IMR-90 (cell line): ENCODE measurements around the gene FSD1. TPM values are rescaled to one million over a fixed set of nuclear protein-coding genes. Genes with fewer than 3 reads are reported as not detected.

Source experiments
- ATAC-seq: fragments of 200-7000 bp; cut with Tn5 transposase; 2 replicates; pipeline ENCODE4 v1.9.1; 2020; ENCODE audit warnings: low read depth, mild to moderate bottlenecking, moderate library complexity
- BruUV-seq: library from RNA; stranded (reverse); fragments of 400-500 nt; replicated peaks from 2 replicates; lab custom pipeline; 2021; lab: Mats Ljungman, UMichigan
- CTCF ChIA-PET: fragments of 300-600 bp; formaldehyde crosslinking; extraction: SDS; loops from one replicate; lab custom pipeline; 2021; ENCODE audit warnings: antibody characterized with exemption; lab: Yijun Ruan, JAX
- POLR2A ChIA-PET: fragments of 300-600 bp; sonication (Branson Sonifier 250); formaldehyde crosslinking; loops from one replicate; lab custom pipeline; 2022; ENCODE audit warnings: antibody characterized with exemption; ENCODE audit not compliant: unreplicated experiment; lab: Charles Lee
- DNase-seq: peaks from one replicate; pipeline ENCODE4 v3.0.0; 2013
- H2AFZ ChIP-seq: replicated peaks from 2 replicates; pipeline ENCODE3; 2013; ENCODE audit warnings: low read length, mild to moderate bottlenecking; ENCODE audit not compliant: poor library complexity
- H2AK5ac ChIP-seq: 2 replicates; pipeline ENCODE4 v1.6.1; 2013; ENCODE audit warnings: low read depth, low read length, inconsistent platforms
- H2AK9ac ChIP-seq: replicated peaks from 2 replicates; pipeline ENCODE3; 2013; ENCODE audit warnings: mild to moderate bottlenecking, low read depth, low read length, moderate library complexity; ENCODE audit not compliant: poor library complexity
- H2BK120ac ChIP-seq: 2 replicates; pipeline ENCODE4 v1.6.1; 2013; ENCODE audit warnings: low read depth, low read length, inconsistent platforms
- H2BK15ac ChIP-seq: 3 replicates; pipeline ENCODE4 v1.6.1; 2013; ENCODE audit warnings: low read depth, low read length, inconsistent platforms
- H2BK20ac ChIP-seq: 2 replicates; pipeline ENCODE4 v1.6.1; 2013; ENCODE audit warnings: low read depth, mild to moderate bottlenecking, inconsistent platforms, low read length, moderate library complexity
- H2BK5ac ChIP-seq: 2 replicates; pipeline ENCODE4 v1.6.1; 2013; ENCODE audit warnings: mild to moderate bottlenecking, low read depth, low read length, inconsistent platforms; ENCODE audit not compliant: poor library complexity, severe bottlenecking
- H3K14ac ChIP-seq: replicated peaks from 2 replicates; pipeline ENCODE4 v1.6.1; 2013; ENCODE audit warnings: low read depth, low read length, inconsistent platforms
- H3K18ac ChIP-seq: 2 replicates; pipeline ENCODE4 v1.6.1; 2013; ENCODE audit warnings: low read depth, low read length, control low read depth
- H3K23ac ChIP-seq: 2 replicates; pipeline ENCODE4 v1.6.1; 2013; ENCODE audit warnings: low read depth, low read length, inconsistent platforms
- H3K27ac ChIP-seq: 2 replicates; pipeline ENCODE4 v1.5.1; 2013; ENCODE audit warnings: mild to moderate bottlenecking, control low read depth, low read length; ENCODE audit not compliant: insufficient read depth
- H3K27me3 ChIP-seq: 2 replicates; pipeline ENCODE4 v1.6.1; 2013; ENCODE audit warnings: low read length; ENCODE audit not compliant: control insufficient read depth, insufficient read depth
- H3K36me3 ChIP-seq: 2 replicates; pipeline ENCODE4 v1.6.1; 2013; ENCODE audit warnings: low read length, mixed read lengths; ENCODE audit not compliant: control insufficient read depth, insufficient read depth
- H3K4ac ChIP-seq: 2 replicates; pipeline ENCODE4 v1.6.1; 2013; ENCODE audit warnings: low read depth, low read length, inconsistent platforms
- H3K4me1 ChIP-seq: 2 replicates; pipeline ENCODE4 v1.6.1; 2013; ENCODE audit warnings: low read length, mixed read lengths; ENCODE audit not compliant: control insufficient read depth, insufficient read depth
- H3K4me2 ChIP-seq: 2 replicates; pipeline ENCODE4 v1.6.1; 2013; ENCODE audit warnings: low read depth, mild to moderate bottlenecking, control low read depth, low read length, moderate library complexity
- H3K4me3 ChIP-seq: 2 replicates; pipeline ENCODE4 v1.5.1; 2013; ENCODE audit warnings: low read depth, mild to moderate bottlenecking, control low read depth, low read length, moderate library complexity; ENCODE audit not compliant: insufficient read depth
- H3K56ac ChIP-seq: 2 replicates; pipeline ENCODE4 v1.6.1; 2013; ENCODE audit warnings: low read length, inconsistent platforms; ENCODE audit not compliant: insufficient read depth; ENCODE audit errors: extremely low read depth
- H3K79me1 ChIP-seq, 2 experiments: 2 replicates each; pipeline ENCODE4 v1.6.1; 2013; ENCODE audit warnings: low read length in 2 of 2, inconsistent platforms in 1 of 2, low read depth in 1 of 2
- H3K9ac ChIP-seq: 2 replicates; pipeline ENCODE4 v1.6.1; 2013; ENCODE audit warnings: low read depth, low read length, control low read depth
- H3K9me1 ChIP-seq: 2 replicates; pipeline ENCODE4 v1.6.1; 2013; ENCODE audit warnings: low read length, inconsistent platforms; ENCODE audit not compliant: insufficient read depth
- H3K9me3 ChIP-seq: 2 replicates; pipeline ENCODE4 v1.6.1; 2013; ENCODE audit warnings: low read length; ENCODE audit not compliant: control insufficient read depth, insufficient read depth
- H4K20me1 ChIP-seq: 2 replicates; pipeline ENCODE4 v1.6.1; 2013; ENCODE audit warnings: low read length, inconsistent platforms; ENCODE audit not compliant: insufficient read depth
- H4K5ac ChIP-seq: 2 replicates; pipeline ENCODE4 v1.6.1; 2013; ENCODE audit warnings: mild to moderate bottlenecking, low read depth, low read length, control low read depth
- H4K8ac ChIP-seq, 2 experiments: 2 replicates each; pipeline ENCODE4 v1.6.1; 2013; ENCODE audit warnings: low read depth in 2 of 2, low read length in 2 of 2, control low read depth in 1 of 2, inconsistent platforms in 1 of 2
- H4K91ac ChIP-seq: 2 replicates; pipeline ENCODE4 v1.6.1; 2013; ENCODE audit warnings: low read depth, low read length, inconsistent platforms; ENCODE audit not compliant: insufficient read depth
- BHLHE40 ChIP-seq: fragments of 150-350 bp; IDR thresholded peaks from 2 replicates; pipeline ENCODE4 v1.6.1; 2016; ENCODE audit warnings: mild to moderate bottlenecking, low read depth, low read length
- CEBPB ChIP-seq: IDR thresholded peaks from 2 replicates; pipeline ENCODE4 v1.6.1; 2012; ENCODE audit warnings: low read depth, low read length, improper control_type of control experiment
- FOS ChIP-seq: fragments of 150-350 bp; IDR thresholded peaks from 2 replicates; pipeline ENCODE4 v1.6.1; 2016; ENCODE audit warnings: low read depth, low read length
- MAFK ChIP-seq: IDR thresholded peaks from 2 replicates; pipeline ENCODE4 v1.6.1; 2012; ENCODE audit warnings: low read depth, low read length, improper control_type of control experiment
- MAZ ChIP-seq: IDR thresholded peaks from 2 replicates; pipeline ENCODE4 v1.6.1; 2012; ENCODE audit warnings: low read depth, mild to moderate bottlenecking, low read length, improper control_type of control experiment, moderate library complexity, borderline replicate concordance
- MXI1 ChIP-seq: IDR thresholded peaks from 2 replicates; pipeline ENCODE4 v1.6.1; 2012; ENCODE audit warnings: low read depth, mild to moderate bottlenecking, low read length, moderate library complexity, borderline replicate concordance
- NFE2L2 ChIP-seq: fragments of 150-350 bp; IDR thresholded peaks from 2 replicates; pipeline ENCODE4 v1.6.1; 2016; ENCODE audit warnings: low read depth, mild to moderate bottlenecking, low read length
- RAD21 ChIP-seq: IDR thresholded peaks from 2 replicates; pipeline ENCODE4 v1.6.1; 2012; ENCODE audit warnings: low read length, improper control_type of control experiment
- SMC3 ChIP-seq: fragments of 150-350 bp; IDR thresholded peaks from 2 replicates; pipeline ENCODE4 v1.6.1; 2016; ENCODE audit warnings: low read depth, mild to moderate bottlenecking, antibody characterized with exemption, low read length, moderate library complexity
- WGBS, 2 experiments: methylation state at CpG; one replicate each; pipeline versions ENCODE4 v1.1.5 to v1.1.7; 2013; ENCODE audit warnings: missing lambda C conversion rate in 2 of 2; ENCODE audit not compliant: insufficient read length in 1 of 2; ENCODE audit errors: extremely low coverage in 2 of 2; 5-methylcytosine and 5-hydroxymethylcytosine counted together
- dilution Hi-C: fragments of 300-500 bp; cut with HindIII; formaldehyde crosslinking; loops from one replicate; pipeline ENCODE4 v1.14.3; 2018; ENCODE audit warnings: low sequenced_read_pairs; ENCODE audit not compliant: unreplicated experiment
- in situ Hi-C: fragments of 300-500 bp; cut with MboI; formaldehyde crosslinking; loops from 3 replicates; pipeline ENCODE4 v1.14.3; 2019; ENCODE audit warnings: low sequenced_read_pairs, inconsistent platforms, mixed read lengths
- intact Hi-C: fragments of 100-400 bp; cut with micrococcal nuclease; formaldehyde crosslinking; loops from 2 replicates; pipeline ENCODE4 v1.10.0; 2022
- polyA plus RNA-seq, 3 experiments: library from polyadenylated mRNA; depleted of rRNA; stranded (reverse); fragments of >200 nt; gene quantifications; 2 replicates each; pipeline ENCODE4 v1.2.3, GENCODE V29; 2012; ENCODE audit warnings: low replicate concordance in 1 of 3
- total RNA-seq: library from RNA; depleted of rRNA; stranded (reverse); fragments of >200 nt; gene quantifications from 2 replicates; pipeline ENCODE4 v1.2.3, GENCODE V29; 2012

FSD1 gene
- total and polyA plus RNA-seq, 2 of the 4 experiments (the other 2 are of a cell fraction) = 17.4 to 24.4 TPM

DNA sequence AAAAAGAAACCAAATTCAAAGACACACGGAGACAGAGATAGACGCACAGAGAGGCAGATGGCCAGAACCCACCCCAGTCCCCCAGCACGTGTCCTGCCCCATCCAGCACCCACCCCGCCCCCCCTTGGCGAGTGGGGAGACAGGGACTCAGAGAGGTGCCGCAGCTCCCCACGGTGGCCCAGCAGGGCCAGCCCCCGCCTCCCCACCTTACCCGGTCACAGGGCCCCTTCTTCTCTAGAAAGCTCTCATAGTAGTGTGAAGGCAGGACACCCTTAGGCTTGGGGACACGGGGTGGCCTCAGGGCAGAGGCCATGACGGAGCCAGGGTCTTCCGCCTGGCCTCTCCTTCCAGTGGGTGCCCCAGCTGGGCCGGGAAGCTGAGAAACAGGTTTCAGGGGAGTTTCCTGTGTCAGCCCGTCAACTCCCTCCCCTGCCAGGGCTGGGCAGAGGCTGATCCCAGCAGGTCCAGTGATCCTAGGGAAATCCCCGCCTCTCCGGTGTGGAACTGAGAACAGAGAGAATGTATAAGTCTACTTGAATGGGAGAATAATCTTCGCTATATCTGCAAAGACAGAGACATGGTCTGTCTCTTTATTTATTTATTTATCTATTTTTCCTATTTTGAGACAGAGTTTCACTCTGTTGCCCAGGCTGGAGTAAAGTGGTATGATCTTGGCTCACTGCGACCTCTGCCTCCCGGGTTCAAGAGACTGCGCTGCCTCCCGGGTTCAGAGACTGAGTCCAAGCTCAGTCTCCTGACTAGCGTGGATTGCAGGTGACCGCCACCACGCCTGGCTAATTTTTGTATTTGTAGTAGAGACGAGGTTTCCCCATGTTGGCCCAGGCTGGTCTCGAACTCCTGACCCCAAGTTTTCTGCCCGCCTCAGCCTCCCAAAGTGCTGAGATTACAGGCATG lies 34.3 kb downstream of the FSD1 start, which contains the start of gene STAP2:
STAP2 (minus strand) TSS at position 387 of the 915 bp plus-strand sequence; CDS start at position 313, 74 bp downstream.
- H3K9ac ChIP-seq = peak within 1 kb of the TSS; percentile 70
- WGBS, 2 experiments = 74% methylated on average over 9 of the region's 27 CpGs; no CpG with 5 or more reads in 1 of the 2 experiments
- H4K20me1 ChIP-seq = no peaks in the 10 kb centered on the region
- no TSS peak for BruUV-seq
- DNase-seq (no peak), ATAC-seq (no peak)
- peaks cover 0 to 2% of the 10 kb centered on the region in 2 experiments; a peak in 2 of 4 replicates for H3K79me1 ChIP-seq
- ChIA-PET POLR2A (no interaction called here), CTCF (no interaction called here)
- peak within 1 kb of the TSS; percentile 87 for H3K23ac ChIP-seq
- TF ChIP-seq CEBPB (no peak), MAZ (no peak), BHLHE40 (no peak), MAFK (no peak), NFE2L2 (no peak), SMC3 (no peak), RAD21 (no peak), MXI1 (no peak), FOS (no peak)
- 0 out of 2 replicates have a peak, but pooled peaks cover 2% of the 10 kb centered on the region for H3K9me1 ChIP-seq
- peak within 1 kb of the TSS; percentile 17; the same call in 1 of the 2 replicates for H3K18ac ChIP-seq
- peak within 1 kb of the TSS; percentile 90 for H3K4ac ChIP-seq
- no peak within 1 kb of the TSS for H2BK20ac ChIP-seq
- peak within 1 kb of the TSS; percentile 25 for H4K91ac ChIP-seq
- H2AFZ ChIP-seq = peak within 1 kb of the TSS; percentile 97
- H3K4me2 ChIP-seq = peak within 1 kb of the TSS; percentile 96
- peak within 1 kb of the TSS; percentile 73 for H4K5ac ChIP-seq
- no peak within 1 kb of the TSS for H2AK5ac ChIP-seq
- intact Hi-C loops = no loop called here
- H3K27ac ChIP-seq = 0 out of 2 replicates have a peak within 1 kb of the TSS, but pooled peaks have one; percentile 0
- dilution Hi-C loops = no loop called here
- peak within 1 kb of the TSS; percentile 84 for H2AK9ac ChIP-seq
- peak within 1 kb of the TSS; percentile 20; the same call in 1 of the 2 replicates for H3K4me3 ChIP-seq
- H3K27me3 ChIP-seq = no peaks in the 10 kb centered on the region
- no peak within 1 kb of the TSS for H2BK15ac ChIP-seq
- peak within 1 kb of the TSS; percentile 39 for H3K14ac ChIP-seq
- H3K4me1 ChIP-seq = peaks cover 6% of the 10 kb centered on the region
- H3K36me3 ChIP-seq = no peaks in the 10 kb centered on the region
- H3K56ac ChIP-seq = no peak within 1 kb of the TSS
- peak within 1 kb of the TSS; percentile 55 to 84 for H4K8ac ChIP-seq
- H2BK120ac ChIP-seq = 0 out of 2 replicates have a peak within 1 kb of the TSS, but pooled peaks have one; percentile 8
- no peaks in the 10 kb centered on the region for H3K9me3 ChIP-seq
- in situ Hi-C loops = no loop called here
- no peak within 1 kb of the TSS for H2BK5ac ChIP-seq
